Measurements from ENCODE around the gene CDS1. TPM values are rescaled to one million over a fixed set of nuclear protein-coding genes. Genes with fewer than 3 reads are reported as not detected.

The CDS1 gene
- total and polyA plus RNA-seq, 10 of the 15 experiments (the other 5 are each of a cell fraction or from before 2014, with no cell fraction given): 0.03 TPM; not detected in 8

GRCh38 chr4:84644087-84644486 is 61.2 kb downstream of the CDS1 start:
- Histone ChIP-seq H3K4me1 (ENCODE audit: control insufficient read depth, insufficient read depth, low read length) (no peaks in the 10 kb centered on the region), H3K36me3 (ENCODE audit: control insufficient read depth in 2 of 2, insufficient read depth in 2 of 2, low read length in 1 of 2) (no peaks in the 10 kb centered on the region), H3K4me2 (ENCODE audit: control insufficient read depth, insufficient read depth) (no peak overlapping the region), H3K79me2 (ENCODE audit: control insufficient read depth, insufficient read depth, low read length) (no peaks in the 10 kb centered on the region), H2AFZ (ENCODE audit: control insufficient read depth, low read depth, low read length) (no peak overlapping the region), H3K4me3 (no peak overlapping the region), H4K20me1 (ENCODE audit: control insufficient read depth, insufficient read depth) (no peaks in the 10 kb centered on the region), H3K27ac (ENCODE audit: control insufficient read depth, insufficient read depth) (no peak overlapping the region), H3K27me3 (replicated peaks in 1 of 2; ENCODE audit: control insufficient read depth in 2 of 2, insufficient read depth in 2 of 2, low read length in 1 of 2) (no peaks in the 10 kb centered on the region), H3K9ac (ENCODE audit: control insufficient read depth, insufficient read depth, low read length) (no peak overlapping the region), H3K9me3 (replicated peaks; ENCODE audit: control insufficient read depth, insufficient read depth, low read length) (no peaks in the 10 kb centered on the region)
- no peak for FAIRE-seq
- no TSS peak for BruUV-seq (replicated peaks)
- DNase-seq (ENCODE audit: low read depth, low spot score): no peak
- no peak for ATAC-seq
- RAD21 ChIA-PET (ENCODE audit: unreplicated experiment): no interaction called here
- intact Hi-C loops (cut with micrococcal nuclease; ENCODE audit: unreplicated experiment): no loop called here
- CTCF ChIA-PET: interaction anchor here (0.9 kb wide), 1 partner anchor 65 kb away, joined by 3 read pairs; no protein-coding TSS in a partner anchor
- SMC1A ChIA-PET (ENCODE audit: uncharacterized antibody, unreplicated experiment): no interaction called here
- in situ Hi-C loops (cut with MboI): no loop called here
- TF ChIP-seq CTCF (IDR thresholded peaks at IDR 0.05 in 2 of 3, conservative IDR thresholded peaks at IDR 0.05 in 1 of 3; ENCODE audit: control insufficient read depth in 2 of 3, extremely low read depth in 1 of 3, insufficient read depth in 1 of 3, low read depth in 3 of 3, low read length in 3 of 3) (no peak), BRCA1 (IDR thresholded peaks at IDR 0.05; ENCODE audit: low read depth, low read length) (no peak), HDGF (IDR thresholded peaks at IDR 0.05) (no peak), ATF7 (IDR thresholded peaks at IDR 0.05; ENCODE audit: low read depth) (no peak)
- WGBS (ENCODE audit: insufficient coverage, insufficient replicate concordance, low lambda C conversion rate, missing lambda C conversion rate): 60% methylated on average over 5 of the region's 5 CpGs
- POLR2A ChIA-PET: no interaction called here

- whole genome bisulfite sequencing (ENCODE audit: insufficient coverage, insufficient replicate concordance, low lambda C conversion rate, missing lambda C conversion rate): 30% methylated on average over 2 of the region's 2 CpGs
- no peaks in the 10 kb centered on the region for H3K27me3 ChIP-seq (replicated peaks in 1 of 2; ENCODE audit: control insufficient read depth in 2 of 2, insufficient read depth in 2 of 2, low read length in 1 of 2)
- in situ Hi-C loops (cut with MboI) (no loop called here), intact Hi-C loops (cut with micrococcal nuclease; ENCODE audit: unreplicated experiment) (no loop called here)
- ChIA-PET CTCF (interaction anchor here (1.2 kb wide), 1 partner anchor 11 kb away, joined by 3 read pairs; no protein-coding TSS in a partner anchor), SMC1A (ENCODE audit: uncharacterized antibody, unreplicated experiment) (interaction anchor here (0.5 to 1.2 kb wide), 2 partner anchors 8 to 1056 kb away, joined by 3 to 4 read pairs; no protein-coding TSS in a partner anchor), POLR2A (no interaction called here), RAD21 (ENCODE audit: unreplicated experiment) (no interaction called here)
- H3K27ac ChIP-seq (ENCODE audit: control insufficient read depth, insufficient read depth): no peak overlapping the region
- no peaks in the 10 kb centered on the region for H3K36me3 ChIP-seq (ENCODE audit: control insufficient read depth in 2 of 2, insufficient read depth in 2 of 2, low read length in 1 of 2)
- no peak overlapping the region for H3K4me2 ChIP-seq (ENCODE audit: control insufficient read depth, insufficient read depth)
- H3K79me2 ChIP-seq (ENCODE audit: control insufficient read depth, insufficient read depth, low read length): no peaks in the 10 kb centered on the region
- DNase-seq (ENCODE audit: low read depth, low spot score): no peak
- no peaks in the 10 kb centered on the region for H3K4me1 ChIP-seq (ENCODE audit: control insufficient read depth, insufficient read depth, low read length)
- no peak overlapping the region for H3K9ac ChIP-seq (ENCODE audit: control insufficient read depth, insufficient read depth, low read length)
- no peak overlapping the region for H2AFZ ChIP-seq (ENCODE audit: control insufficient read depth, low read depth, low read length)
- H3K9me3 ChIP-seq (replicated peaks; ENCODE audit: control insufficient read depth, insufficient read depth, low read length): no peaks in the 10 kb centered on the region
- no TSS peak for BruUV-seq (replicated peaks)
- H3K4me3 ChIP-seq: no peak overlapping the region
- no peaks in the 10 kb centered on the region for H4K20me1 ChIP-seq (ENCODE audit: control insufficient read depth, insufficient read depth)
- ATAC-seq: no peak
- FAIRE-seq: no peak
- TF ChIP-seq EED (IDR thresholded peaks at IDR 0.05; ENCODE audit: low read depth): no peak
- TF ChIP-seq CREM (IDR thresholded peaks at IDR 0.05; ENCODE audit: low read depth): no peak
- TF ChIP-seq TCF12 (IDR thresholded peaks at IDR 0.05; ENCODE audit: low read depth, low read length): no peak
- TF ChIP-seq SRF (IDR thresholded peaks at IDR 0.05; ENCODE audit: low read depth in 2 of 2, low read length in 2 of 2): no peak
- TF ChIP-seq RUNX3 (IDR thresholded peaks at IDR 0.05; ENCODE audit: low read length): no peak
- TF ChIP-seq CEBPZ (IDR thresholded peaks at IDR 0.05; ENCODE audit: low read depth, low read length): no peak
- TF ChIP-seq MEF2B (IDR thresholded peaks at IDR 0.05; ENCODE audit: partially characterized antibody, poor library complexity, severe bottlenecking): no peak
- no peak for TF ChIP-seq SUPT20H (IDR thresholded peaks at IDR 0.05; ENCODE audit: borderline replicate concordance, control insufficient read depth, low read depth, low read length)
- TF ChIP-seq BCL11A (IDR thresholded peaks at IDR 0.05; ENCODE audit: low read depth, low read length): no peak
- TF ChIP-seq MTA3 (IDR thresholded peaks at IDR 0.05; ENCODE audit: borderline replicate concordance, low read length): no peak
Observed at GRCh38 chr4:84647312-84647884, 64.5 kb downstream of the CDS1 start.
